ENCODE results near the gene D2HGDH. TPM values are rescaled to one million over a fixed set of nuclear protein-coding genes. Genes with fewer than 3 reads are reported as not detected.

The D2HGDH gene
- total and polyA plus RNA-seq, 2 of the 13 experiments (the other 11 are each of a cell fraction or from before 2014, with no cell fraction given), result 19.2 to 20.3 TPM

GRCh38 chr2:241768251-241768711, 33.9 kb downstream of the D2HGDH start (continued):
- TF ChIP-seq MTF1 (CRISPR knock-in tag; IDR thresholded peaks at IDR 0.05) (no peak), ZNF7 (CRISPR knock-in tag; IDR thresholded peaks at IDR 0.05) (no peak), STAT6 (CRISPR knock-in tag; IDR thresholded peaks at IDR 0.05; ENCODE audit: borderline replicate concordance) (no peak), MYC (CRISPR knock-in tag; IDR thresholded peaks at IDR 0.05; ENCODE audit: borderline replicate concordance) (no peak), ZNF850 (CRISPR knock-in tag; conservative IDR thresholded peaks at IDR 0.05) (no peak), ZUFSP (CRISPR knock-in tag; IDR thresholded peaks at IDR 0.05; ENCODE audit: borderline replicate concordance) (no peak), ARNT (IDR thresholded peaks at IDR 0.05) (no peak), ZNF660 (CRISPR knock-in tag; IDR thresholded peaks at IDR 0.05; ENCODE audit: borderline replicate concordance, low read depth) (no peak), ZNF605 (CRISPR knock-in tag; IDR thresholded peaks at IDR 0.05) (no peak), CCDC6 (CRISPR knock-in tag; IDR thresholded peaks at IDR 0.05) (no peak), ZNF883 (CRISPR knock-in tag; IDR thresholded peaks at IDR 0.05; ENCODE audit: not compliant biosample characterization) (peak; percentile 23), ZC3H13 (CRISPR knock-in tag; IDR thresholded peaks at IDR 0.05) (0 out of 2 replicates have a peak, but pooled peaks have one; percentile 23), DR1 (CRISPR knock-in tag; IDR thresholded peaks at IDR 0.05) (no peak), ZSCAN30 (CRISPR knock-in tag; IDR thresholded peaks at IDR 0.05) (no peak), DNMT1 (CRISPR knock-in tag; IDR thresholded peaks at IDR 0.05) (0 out of 2 replicates have a peak, but pooled peaks have one; percentile 33), AKAP8 (CRISPR knock-in tag; IDR thresholded peaks at IDR 0.05) (0 out of 2 replicates have a peak, but pooled peaks have one; percentile 25), HNRNPLL (IDR thresholded peaks at IDR 0.05; ENCODE audit: low read depth, low read length, poor library complexity, severe bottlenecking) (no peak), KLF13 (CRISPR knock-in tag; IDR thresholded peaks at IDR 0.05) (no peak)
- TF ChIP-seq, protein P1, sequence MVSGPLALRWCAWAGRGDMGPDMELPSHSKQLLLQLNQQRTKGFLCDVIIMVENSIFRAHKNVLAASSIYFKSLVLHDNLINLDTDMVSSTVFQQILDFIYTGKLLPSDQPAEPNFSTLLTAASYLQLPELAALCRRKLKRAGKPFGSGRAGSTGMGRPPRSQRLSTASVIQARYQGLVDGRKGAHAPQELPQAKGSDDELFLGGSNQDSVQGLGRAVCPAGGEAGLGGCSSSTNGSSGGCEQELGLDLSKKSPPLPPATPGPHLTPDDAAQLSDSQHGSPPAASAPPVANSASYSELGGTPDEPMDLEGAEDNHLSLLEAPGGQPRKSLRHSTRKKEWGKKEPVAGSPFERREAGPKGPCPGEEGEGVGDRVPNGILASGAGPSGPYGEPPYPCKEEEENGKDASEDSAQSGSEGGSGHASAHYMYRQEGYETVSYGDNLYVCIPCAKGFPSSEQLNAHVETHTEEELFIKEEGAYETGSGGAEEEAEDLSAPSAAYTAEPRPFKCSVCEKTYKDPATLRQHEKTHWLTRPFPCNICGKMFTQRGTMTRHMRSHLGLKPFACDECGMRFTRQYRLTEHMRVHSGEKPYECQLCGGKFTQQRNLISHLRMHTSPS (CRISPR knock-in tag; IDR thresholded peaks at IDR 0.05; ENCODE audit: low read depth), result no peak
- TF ChIP-seq, protein P2, sequence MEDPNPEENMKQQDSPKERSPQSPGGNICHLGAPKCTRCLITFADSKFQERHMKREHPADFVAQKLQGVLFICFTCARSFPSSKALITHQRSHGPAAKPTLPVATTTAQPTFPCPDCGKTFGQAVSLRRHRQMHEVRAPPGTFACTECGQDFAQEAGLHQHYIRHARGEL (CRISPR knock-in tag; IDR thresholded peaks at IDR 0.05), result no peak

Data from HepG2 (cell line).